Mucosa of gallbladder (tissue), 1 donor: ENCODE data around the gene BCAP29. TPM values are rescaled to one million over a fixed set of nuclear protein-coding genes. Genes with fewer than 3 reads are reported as not detected.
"Not testable (repeated sequence)": the region's sequence is repeated elsewhere in the genome, so short reads cannot be mapped to it uniquely, and the experiment has no call there.

Experiments used
- DNase-seq: peaks from one replicate; pipeline ENCODE4 v3.0.0-alpha.2; 2020; ENCODE audit warnings: low spot score
- total RNA-seq: library from RNA; stranded (reverse); gene quantifications from one replicate; pipeline ENCODE4 v1.2.1, GENCODE V29; 2021
- donor health status: DM: no; HTN: no; CAD: no.

Gene BCAP29, protein sequence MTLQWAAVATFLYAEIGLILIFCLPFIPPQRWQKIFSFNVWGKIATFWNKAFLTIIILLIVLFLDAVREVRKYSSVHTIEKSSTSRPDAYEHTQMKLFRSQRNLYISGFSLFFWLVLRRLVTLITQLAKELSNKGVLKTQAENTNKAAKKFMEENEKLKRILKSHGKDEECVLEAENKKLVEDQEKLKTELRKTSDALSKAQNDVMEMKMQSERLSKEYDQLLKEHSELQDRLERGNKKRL
- 39.2 TPM for total RNA-seq

DNA sequence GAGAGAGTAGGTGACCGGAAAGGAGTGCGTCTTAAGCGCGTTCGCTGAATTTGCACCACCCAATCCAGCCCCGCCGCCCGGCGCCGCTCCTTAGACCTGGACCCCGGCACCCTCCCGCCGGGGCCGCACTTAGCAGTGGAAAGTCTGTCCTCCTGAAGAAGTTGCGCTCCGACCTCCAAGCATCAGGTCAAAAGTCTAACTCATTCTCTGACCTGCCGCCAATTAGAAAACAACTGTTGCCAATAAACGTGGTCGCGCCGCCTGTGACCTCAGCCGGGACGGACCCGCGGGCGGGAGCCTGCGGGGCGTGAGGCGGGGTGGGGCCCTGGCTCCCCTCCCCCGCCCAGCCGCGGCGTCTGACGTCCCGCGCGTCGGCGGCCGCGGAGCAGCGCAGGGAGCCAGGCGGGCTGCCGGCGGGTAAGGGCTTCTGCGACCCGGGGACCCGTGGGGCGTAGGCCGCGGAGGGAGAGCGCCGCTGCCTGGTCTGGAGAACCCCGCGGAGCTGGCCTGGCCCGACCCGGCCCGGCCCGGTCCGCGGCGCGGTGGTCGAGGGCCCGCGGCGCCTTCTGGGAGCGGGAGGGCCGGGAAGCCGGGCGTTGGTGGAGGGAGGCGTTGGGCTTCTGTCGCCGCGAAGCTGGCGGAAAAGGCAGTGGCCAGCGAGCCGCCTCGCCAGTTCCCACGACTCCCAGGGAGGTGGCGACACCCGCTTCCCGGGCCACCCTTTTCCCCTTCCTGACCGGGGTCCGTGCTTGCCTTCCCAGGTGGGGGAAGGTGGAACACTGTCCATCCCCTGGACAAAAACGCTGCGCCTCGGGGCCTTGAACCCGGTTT is at the start of gene BCAP29:
BCAP29 (plus strand) TSS at position 362 of the 831 bp plus-strand sequence. CDS start 527 bp downstream, outside the sequence.
- DNase-seq: peak; percentile 37

DNA sequence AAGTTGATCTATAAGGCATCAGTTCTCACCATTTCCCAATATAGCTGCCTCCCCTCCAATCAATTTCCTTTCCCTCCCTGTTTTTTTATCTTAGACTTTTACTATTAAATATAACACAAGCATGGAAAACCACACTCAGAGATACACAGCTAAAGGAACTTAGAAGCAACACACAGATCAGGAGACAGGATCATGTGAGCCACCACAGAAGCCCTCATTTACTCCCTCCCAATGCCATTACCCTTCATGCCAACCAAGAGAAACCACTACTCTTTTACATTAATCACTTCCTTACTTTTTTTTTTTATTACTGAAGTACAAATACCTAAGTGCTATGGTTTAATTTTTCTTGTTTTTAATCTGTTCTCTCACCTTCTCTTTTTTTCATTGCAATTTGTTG is 49.3 kb upstream of the BCAP29 start:
- DNase-seq: no peak

DNA sequence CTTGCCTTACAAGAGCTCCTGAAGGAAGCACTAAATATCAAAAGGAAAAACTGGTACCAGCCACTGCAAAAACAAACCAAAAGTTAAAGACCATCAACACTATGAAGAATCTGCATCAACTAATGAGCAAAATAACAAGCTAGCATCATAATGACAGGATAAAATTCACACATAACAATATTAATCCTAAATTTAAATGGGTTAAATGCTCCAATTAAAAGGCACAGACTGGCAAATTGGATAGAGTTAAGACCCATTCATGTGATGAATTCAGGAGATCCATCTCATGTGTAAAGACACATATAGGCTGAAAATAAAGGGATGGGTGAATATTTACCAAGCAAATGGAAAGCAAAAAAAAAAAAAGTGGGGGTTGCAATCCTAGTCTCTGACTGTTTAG is 45.9 kb upstream of the BCAP29 start:
- no peak for DNase-seq

DNA sequence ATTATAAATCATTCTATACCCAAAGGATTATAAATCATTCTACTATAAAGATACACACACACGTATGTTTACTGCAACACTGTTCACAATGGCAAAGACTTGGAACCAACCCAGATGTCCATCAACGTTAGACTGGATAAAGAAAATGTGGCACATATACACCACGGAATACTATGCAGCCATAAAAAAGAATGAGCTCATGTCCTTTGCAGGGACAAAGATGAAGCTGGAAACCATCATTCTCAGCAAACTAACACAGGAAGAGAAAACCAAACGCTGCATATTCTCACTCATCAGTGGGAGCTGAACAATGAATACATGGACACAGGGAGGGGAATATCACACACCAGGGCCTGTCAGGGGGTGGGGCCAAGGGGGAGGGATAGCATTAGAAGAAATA is 42.8 kb upstream of the BCAP29 start:
- not testable (repeated sequence) for DNase-seq

DNA sequence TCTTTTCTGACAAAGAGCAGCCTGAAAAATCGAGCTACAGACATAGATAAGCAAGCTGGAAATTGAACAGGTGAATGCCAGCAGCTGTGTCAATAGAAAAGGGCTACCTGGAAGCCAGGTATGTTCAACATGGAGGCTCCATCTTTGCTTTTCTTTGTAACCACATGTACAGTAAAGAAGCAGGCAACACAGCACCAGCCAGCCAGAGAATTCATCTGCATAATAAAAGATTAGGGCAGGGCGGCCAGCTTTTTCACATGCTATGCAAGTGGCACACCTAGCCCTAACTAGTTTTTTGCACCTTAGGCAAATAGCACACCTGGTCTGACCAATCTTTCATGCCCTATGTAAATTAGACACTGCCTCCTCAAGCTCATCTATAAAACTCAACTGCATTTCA is 42.0 kb upstream of the BCAP29 start:
- no peak for DNase-seq

DNA sequence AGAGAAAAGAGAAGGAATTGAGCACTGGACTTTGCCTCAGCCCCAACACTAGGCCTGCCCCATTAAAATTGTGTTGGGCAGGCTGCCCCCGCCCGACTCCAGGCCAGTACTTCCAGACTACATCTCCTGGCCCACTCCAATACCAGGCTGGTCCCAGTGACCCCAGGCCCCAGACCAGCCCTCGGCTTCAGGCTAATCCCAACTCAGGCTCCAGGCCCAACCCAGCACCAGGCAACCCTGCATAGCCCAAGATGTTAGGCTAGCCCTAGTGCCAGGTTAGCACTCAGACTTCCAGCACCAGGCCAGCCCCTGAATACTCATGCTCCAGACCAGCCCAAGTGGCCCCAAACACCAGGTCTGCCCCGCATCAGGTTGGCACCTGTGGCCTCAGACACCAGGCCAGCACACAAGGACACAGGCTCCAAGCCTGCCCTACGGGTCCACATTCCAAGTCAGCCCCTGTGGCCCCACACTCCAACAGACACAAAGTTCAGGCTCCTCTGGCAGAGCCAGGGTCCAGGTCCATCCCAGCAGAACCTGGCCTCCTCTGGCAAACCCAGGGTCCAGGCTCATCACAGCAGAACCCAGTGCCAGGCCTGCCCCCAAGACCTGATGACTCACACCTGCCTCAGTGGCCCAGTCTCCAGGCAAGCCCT is 36.6 kb upstream of the BCAP29 start:
- no peak for DNase-seq

DNA sequence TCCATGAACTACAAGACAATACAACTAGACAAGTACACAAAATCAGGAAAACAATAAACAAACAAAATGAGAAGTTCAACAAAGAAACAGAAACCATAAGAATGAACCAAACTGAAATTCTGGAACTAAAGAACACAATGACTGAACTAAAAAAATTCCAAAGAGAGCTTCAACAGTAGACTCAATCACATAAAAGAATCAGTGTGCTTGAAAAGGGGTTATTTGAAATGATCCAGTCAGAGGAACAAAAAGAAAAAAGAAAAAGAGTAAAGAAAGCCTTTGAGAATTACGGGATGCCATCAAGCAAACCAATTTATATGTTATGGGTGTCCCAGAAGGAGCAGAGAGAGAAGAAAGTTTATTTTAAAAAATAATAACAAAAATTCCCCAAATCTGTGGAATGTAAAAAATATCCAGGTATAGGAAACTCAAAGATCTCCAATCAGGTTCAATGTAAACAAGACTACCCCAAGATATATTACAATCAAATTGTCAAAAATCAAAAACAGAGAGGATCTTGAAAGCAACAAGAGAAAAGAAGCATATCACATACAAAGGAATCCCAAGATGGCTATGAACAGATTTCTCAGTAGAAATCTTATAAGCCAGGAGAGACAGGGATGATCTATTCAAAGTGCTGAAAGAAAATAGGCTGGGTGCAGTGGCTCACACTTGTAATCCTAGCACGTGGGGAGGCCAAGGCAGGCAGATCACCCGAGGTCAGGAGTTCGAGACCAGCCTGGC is 35.0 kb upstream of the BCAP29 start:
- DNase-seq: no peak

DNA sequence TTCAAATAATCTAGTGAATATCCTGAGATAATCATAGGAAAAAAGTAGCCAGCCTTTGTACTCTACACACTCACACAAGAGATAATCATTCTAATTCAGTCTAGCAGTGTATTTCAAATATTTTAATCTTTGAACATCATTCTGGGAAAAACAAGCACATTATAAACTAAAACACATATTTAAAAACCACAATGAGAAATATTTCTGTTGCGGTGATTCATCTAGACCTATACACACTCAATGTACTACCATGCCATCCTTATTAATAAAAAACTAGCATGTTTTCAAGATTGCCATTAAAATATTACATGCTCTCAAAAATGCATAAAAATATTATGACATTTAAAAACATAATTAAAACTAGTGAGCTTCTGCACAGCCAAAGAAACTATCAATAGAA is 28.1 kb upstream of the BCAP29 start:
- no peak for DNase-seq

DNA sequence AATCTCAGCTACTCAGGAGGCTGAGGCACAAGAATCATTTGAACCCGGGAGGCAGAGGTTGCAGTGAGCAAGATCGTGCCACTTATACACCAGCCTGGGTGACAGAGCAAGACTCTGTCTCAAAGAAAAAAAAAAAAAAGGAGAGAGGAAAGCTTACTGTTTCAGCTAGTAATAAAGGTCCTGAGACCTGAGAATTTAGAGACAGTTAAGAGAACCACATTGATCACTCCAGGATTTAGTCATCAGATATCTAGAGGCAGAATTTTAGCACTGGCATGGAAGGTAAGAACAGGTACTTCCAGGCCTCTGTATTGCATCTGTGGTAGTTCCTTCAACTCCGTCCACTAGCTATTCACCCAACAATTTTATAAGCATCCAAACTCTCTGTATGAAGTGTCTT is 24.2 kb upstream of the BCAP29 start:
- no peak for DNase-seq

DNA sequence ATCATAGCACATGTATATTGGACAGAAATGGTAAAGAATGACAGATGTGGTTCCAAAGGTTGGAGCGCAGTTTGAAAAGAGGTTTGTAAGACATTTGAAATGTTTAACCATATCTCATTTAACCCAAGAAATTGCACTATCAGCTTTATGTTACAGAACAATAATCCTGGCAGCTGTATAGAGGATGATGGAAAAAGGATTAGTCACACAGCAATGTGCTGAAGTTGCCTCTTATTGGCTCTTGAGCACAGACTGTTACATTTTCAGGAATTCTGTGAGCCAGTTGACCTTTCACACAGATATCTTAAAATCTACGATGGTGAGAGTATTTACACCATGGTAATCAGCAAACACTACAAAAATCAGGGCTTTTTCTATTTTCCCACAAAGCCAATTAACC is 20.2 kb upstream of the BCAP29 start:
- no peak for DNase-seq

DNA sequence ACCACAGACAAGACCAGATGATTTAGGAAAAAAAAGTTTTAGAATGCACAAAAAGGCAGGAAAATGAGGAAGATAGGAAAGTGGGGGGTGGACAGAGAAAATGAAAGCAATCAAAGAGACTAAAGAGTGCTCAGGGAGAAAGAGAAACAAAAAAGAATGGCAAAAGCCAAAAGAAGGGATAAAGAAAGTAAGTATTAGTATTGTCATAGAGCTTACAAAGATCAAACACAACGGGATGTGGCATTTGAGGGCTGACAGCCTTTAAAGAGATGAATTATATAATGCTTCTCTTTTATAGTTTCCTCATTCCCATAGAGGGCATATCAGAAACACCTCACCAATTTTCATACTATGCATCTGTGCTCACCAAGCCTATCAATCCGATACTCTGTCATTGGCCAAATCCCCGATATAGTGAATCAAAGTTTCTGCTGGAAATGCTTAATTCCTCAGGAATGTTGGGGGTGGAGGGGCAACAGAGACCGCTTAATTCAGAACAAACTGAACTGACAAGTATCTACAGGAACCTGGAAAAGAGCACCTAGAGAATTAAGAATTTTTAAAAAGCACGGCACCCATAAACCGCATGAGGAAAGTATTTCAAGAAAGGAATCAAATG is 19.0 kb upstream of the BCAP29 start:
- DNase-seq: no peak

DNA sequence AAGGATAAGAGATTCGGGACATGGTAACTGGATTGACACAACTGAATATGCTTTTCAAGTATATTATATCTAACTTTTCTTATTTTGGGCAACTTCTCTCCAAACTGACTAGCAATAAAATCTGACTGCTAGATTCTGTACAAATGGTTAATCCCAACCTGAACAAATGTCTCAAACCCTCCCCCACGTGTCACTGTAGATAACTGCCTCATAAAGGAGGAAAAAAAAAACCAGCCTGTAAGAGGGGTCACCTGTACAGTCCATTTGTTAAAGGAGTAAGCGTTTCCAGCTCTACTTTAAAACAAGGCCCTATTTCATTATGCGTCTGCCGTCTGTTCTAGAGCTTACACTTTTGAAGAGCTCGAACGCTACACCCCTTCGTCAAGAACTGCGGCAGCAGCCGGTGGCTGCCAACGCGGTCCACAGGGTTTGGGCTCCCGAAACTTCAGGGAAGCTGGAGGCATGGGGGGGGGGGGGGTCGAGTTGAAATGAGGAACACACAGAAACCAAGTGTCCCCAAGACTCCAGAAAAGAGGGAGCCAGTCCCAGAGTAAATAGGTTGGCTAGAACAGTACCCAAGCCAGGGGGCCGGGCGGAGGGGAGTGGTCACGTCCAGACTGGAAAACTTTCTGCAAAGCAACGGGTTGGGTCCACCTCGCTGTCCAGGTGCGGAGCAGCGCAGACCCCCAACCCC is 16.8 kb upstream of the BCAP29 start:
- no peak for DNase-seq

DNA sequence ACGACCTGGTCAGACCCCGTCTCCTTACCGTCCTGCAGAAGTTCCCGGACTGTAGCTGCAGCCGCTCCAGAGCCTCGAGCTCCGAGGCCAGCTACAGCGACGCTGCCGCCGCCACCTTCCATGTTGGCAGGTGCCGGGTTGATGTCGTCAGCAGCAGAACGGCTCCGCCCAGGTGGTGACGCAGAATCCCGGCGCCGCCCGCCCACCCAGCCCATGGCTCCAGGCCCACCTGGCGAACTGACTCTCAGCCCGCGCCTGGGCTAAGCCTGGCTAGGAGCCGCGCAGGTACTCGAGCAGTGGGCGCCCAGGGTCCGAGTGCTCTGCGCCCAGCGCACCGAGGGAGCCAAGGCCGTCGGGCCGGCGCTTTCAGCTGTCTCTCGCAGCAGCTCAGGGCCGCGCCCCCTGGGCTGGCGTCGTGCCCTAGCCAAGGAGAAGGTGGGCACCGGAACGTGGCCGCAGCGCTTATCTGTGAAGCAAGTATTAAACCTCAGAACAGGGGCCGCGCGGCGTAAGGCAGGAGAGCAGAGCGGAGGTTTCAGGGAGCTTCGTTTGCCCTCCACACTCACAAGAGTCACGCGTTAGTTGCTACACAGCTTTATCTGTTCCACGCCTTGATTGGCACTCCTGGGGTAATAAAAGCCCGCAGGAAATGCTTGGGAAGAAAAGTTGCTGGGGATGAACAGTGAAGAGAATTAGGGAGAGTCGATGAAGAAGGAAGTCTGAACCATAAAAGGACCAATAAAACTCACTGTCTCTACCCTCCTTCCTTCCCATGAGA is 16.1 kb upstream of the BCAP29 start, which contains the start of the genes COG5 and DUS4L:
COG5 (minus strand) TSS at position 146 of the 778 bp plus-strand sequence; CDS start at position 122, 24 bp downstream.
DUS4L (plus strand) TSS at position 197 of the 778 bp plus-strand sequence. CDS start 3,100 bp downstream, outside the sequence.
- DNase-seq: peak; percentile 86

DNA sequence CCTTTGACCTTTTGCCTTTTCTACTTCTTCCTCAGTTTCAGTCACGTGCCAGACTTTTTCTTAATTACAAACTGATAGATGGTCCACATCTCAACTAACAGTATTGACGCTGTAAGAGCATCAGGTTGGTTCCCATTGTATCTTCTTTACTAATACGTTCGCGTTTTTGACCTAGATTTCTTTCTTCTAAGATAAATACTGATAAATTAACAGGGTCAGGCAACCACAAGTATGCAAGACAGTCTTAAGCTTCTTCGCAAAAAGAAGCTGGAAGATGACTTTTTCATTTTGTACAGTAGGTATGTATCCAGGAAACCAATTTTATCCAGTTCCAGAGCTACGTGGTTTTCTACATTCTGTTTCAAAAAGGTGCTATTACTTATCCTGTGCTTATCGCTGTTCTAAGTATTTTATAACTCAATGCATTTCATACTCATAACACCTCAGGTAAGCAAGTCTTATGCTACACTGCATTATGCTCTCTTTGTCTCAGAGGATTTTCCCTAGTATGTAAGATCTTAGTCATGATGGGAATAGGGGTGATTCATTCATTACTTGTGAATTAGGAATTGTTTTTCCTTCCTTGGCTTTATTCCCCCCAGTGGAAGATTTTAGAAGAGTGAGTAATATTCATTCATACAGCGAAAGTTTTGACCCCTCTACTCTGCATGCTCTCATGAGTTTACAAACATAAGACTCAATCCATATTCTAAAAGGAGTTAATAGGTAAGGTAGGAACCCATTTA is 15.3 kb upstream of the BCAP29 start:
- no peak for DNase-seq

DNA sequence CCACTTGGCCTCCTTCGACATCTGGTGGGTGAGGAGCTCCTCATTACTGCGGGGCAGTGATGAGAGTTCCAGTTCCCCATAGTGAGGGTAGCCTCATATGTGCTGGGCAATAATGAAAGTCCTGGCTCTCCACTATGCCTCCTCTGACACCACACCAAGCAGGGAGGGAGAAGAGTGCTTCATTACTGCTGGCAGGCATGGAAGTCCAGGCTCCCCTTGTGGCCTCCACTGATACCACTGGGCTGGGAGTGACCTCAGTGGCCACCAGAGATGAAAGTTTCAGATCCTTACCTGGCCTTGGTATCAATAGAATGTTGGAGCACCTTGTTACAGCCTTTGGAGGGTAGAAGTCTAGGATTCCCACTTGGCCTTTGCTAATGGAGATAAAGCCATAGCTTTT is 9.7 kb upstream of the BCAP29 start:
- no peak for DNase-seq

DNA sequence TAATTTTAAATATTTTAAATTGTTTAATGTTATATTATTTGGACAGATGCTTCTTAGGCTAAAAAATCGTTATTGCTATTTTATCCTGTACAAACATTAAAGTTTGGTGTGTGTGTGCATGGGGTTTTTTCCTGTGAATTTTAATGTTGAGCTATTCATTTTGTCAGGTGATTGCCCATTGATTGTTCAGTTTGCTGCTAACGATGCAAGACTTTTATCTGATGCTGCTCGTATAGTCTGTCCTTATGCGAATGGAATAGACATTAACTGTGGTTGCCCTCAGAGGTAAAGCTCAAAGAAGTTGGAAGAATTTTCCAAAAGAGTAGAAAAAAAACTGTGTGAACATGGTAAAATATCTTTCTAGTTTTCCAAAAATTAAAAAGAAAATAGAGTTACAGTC is 6.5 kb upstream of the BCAP29 start:
- DNase-seq: no peak

DNA sequence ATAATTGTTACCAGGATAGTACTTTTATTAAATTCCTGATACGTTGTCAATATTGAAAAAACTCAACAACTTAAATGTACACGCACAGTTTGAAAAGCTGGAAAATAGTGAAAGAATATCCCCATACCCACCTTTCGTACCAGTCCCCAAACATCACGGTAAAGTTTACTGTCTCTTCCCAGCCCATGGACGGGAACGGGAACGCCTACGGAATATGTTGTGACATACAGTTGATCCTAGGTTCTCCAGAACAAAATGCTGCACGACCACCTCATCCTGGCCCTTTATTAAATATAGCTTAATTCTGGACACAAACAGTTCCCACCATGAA is 527 bp upstream of the BCAP29 start:
- DNase-seq: no peak

DNA sequence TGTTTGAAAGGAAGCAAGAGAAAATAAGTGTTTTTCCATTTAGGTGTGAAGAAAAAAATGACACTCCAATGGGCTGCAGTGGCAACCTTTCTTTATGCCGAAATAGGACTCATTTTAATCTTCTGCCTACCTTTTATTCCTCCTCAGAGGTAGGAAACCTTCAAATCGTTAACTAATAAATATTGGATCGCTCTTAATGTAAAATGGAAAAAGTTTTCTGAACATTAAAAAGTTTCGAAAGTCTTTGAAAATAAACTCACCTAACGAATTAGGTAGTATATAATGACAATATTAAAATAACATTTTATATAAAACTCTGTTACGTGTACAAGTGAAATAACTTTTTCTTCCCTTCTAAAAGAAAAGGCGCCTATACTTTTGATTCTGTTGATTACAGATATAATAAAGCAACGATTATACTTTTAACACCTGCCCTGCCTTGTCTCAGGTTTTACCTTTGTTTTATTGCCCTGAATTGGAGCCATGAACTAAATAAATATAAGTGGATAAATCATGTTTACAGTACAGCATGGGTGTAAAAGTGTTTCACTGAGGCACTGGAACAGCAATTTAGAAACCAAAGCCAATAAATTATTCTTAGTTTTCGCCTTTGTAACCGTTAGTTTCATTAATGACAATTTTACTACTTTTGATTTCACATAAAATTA is 804 bp downstream of the BCAP29 start:
- no peak for DNase-seq
